Panc1 (cell line): Measurements from ENCODE around the gene COPRS. TPM values are rescaled to one million over a fixed set of nuclear protein-coding genes. Genes with fewer than 3 reads are reported as not detected.

Source experiments
- ATAC-seq: fragments of 200-7000 bp; cut with Tn5 transposase; 2 replicates; pipeline ENCODE4 v1.9.1; 2020; ENCODE audit warnings: mild to moderate bottlenecking, moderate library complexity
- BruUV-seq: library from RNA; stranded (reverse); fragments of 400-500 nt; replicated peaks from 2 replicates; lab custom pipeline; 2021; lab: Mats Ljungman, UMichigan
- CTCF ChIA-PET: fragments of 300-600 bp; sonication (Branson Sonifier 250); formaldehyde crosslinking; loops from one replicate; lab custom pipeline; 2022; ENCODE audit warnings: antibody characterized with exemption; lab: Charles Lee
- POLR2A ChIA-PET: fragments of 300-600 bp; sonication (Branson Sonifier 250); formaldehyde crosslinking; loops from one replicate; lab custom pipeline; 2022; ENCODE audit warnings: antibody characterized with exemption; lab: Charles Lee
- DNase-seq: peaks from one replicate; pipeline ENCODE4 v3.0.0-alpha.2; 2010; ENCODE audit warnings: low read depth, low spot score
- H3K27ac ChIP-seq: 2 replicates; pipeline ENCODE4 v1.5.1; 2011; ENCODE audit warnings: mild to moderate bottlenecking, low read length, inconsistent platforms
- H3K27me3 ChIP-seq: fragments of 200-500 bp; sonication (Bioruptor generic); 2 replicates; pipeline ENCODE4 v1.6.0; 2014; ENCODE audit warnings: low read length, inconsistent platforms; ENCODE audit not compliant: control insufficient read depth, insufficient read depth
- H3K36me3 ChIP-seq: fragments of 200-500 bp; sonication (Bioruptor generic); 2 replicates; pipeline ENCODE4 v1.5.1; 2014; ENCODE audit warnings: inconsistent platforms, mild to moderate bottlenecking, low read length, moderate library complexity; ENCODE audit not compliant: control insufficient read depth, insufficient read depth
- H3K4me1 ChIP-seq: 2 replicates; pipeline ENCODE4 v1.5.1; 2011; ENCODE audit warnings: inconsistent platforms, mild to moderate bottlenecking, low read length, moderate library complexity; ENCODE audit not compliant: control insufficient read depth, insufficient read depth
- H3K4me3 ChIP-seq, 2 experiments: 2 replicates each; pipeline ENCODE4 v1.5.1; 2011 to 2012; ENCODE audit warnings: low read depth in 2 of 2, low read length in 2 of 2, mild to moderate bottlenecking in 2 of 2, inconsistent platforms in 1 of 2, moderate library complexity in 1 of 2
- H3K9me3 ChIP-seq: fragments of 200-500 bp; sonication (Bioruptor generic); 2 replicates; pipeline ENCODE4 v1.5.1; 2014; ENCODE audit warnings: low read depth, mild to moderate bottlenecking, inconsistent platforms, low read length, moderate library complexity; ENCODE audit not compliant: control insufficient read depth, insufficient read depth
- POLR2AphosphoS5 ChIP-seq: IDR thresholded peaks from 2 replicates; pipeline ENCODE4 v1.6.1; 2012; ENCODE audit warnings: mild to moderate bottlenecking, low read depth, low read length, moderate library complexity
- SIN3A ChIP-seq: IDR thresholded peaks from 2 replicates; pipeline ENCODE4 v1.6.1; 2012; ENCODE audit warnings: low read depth, mild to moderate bottlenecking, low read length, moderate library complexity, borderline replicate concordance; ENCODE audit not compliant: insufficient read depth
- TCF7L2 ChIP-seq: IDR thresholded peaks from 2 replicates; pipeline ENCODE4 v1.6.1; 2011; ENCODE audit warnings: mild to moderate bottlenecking, low read depth, low read length, inconsistent platforms
- in situ Hi-C: cut with HindIII; loops from 2 replicates; pipeline ENCODE4 v1.10.0; 2016; ENCODE audit warnings: low sequenced_read_pairs, low pct_unique_long_range_greater_than_20kb
- intact Hi-C: fragments of 100-400 bp; cut with micrococcal nuclease; formaldehyde crosslinking; loops from one replicate; pipeline ENCODE4 v1.10.0; 2022; ENCODE audit not compliant: unreplicated experiment
- total RNA-seq: library from RNA; stranded (reverse); gene quantifications from one replicate; pipeline ENCODE4 v1.2.1, GENCODE V29; 2021; ENCODE audit not compliant: unreplicated experiment
- TF ChIP-seq, protein P1 (sequence below): fragments of 450-650 bp; IDR thresholded peaks from 2 replicates; pipeline ENCODE4 v1.5.1; 2017; ENCODE audit warnings: mild to moderate bottlenecking
- TF ChIP-seq, protein P2 (sequence below), 2 experiments: IDR thresholded peaks; 2 replicates each; pipeline ENCODE4 v1.6.1; 2011 to 2012; ENCODE audit warnings: low read depth in 2 of 2, control low read depth in 1 of 2, low read length in 1 of 2, mild to moderate bottlenecking in 1 of 2, moderate library complexity in 1 of 2; ENCODE audit not compliant: insufficient read depth in 1 of 2

Gene COPRS
- total RNA-seq, 1 experiment from 2014 or later, result 152 TPM

DNA sequence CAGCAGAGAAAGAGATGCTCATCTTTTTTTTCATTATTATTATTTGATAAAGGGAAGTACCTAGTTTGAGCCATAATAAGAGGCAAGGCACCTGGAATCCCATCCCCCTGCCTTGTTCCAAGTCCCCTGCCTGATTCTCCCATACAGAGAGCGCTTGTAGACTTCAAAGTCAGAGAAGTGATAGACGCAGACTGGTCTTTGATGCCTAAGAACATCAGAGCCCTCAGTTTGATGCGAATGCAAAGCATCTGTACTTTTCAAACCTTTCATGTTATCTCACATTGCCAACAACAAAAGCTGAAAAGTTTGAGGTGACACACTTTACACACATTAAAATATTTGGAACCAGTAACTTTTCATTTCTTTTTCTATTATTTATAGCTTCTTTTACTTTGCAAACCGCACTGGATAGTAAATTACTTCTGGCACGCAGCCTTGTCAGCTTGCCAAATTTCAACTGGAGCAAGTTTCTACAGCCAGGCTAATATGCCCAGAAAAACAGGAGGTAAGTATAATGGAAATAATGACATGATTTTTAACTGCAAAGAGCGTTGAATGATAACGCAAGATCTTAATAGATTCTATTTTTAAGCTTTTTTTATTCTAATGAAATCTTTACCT lies 48.4 kb upstream of the COPRS start:
- no peak for ATAC-seq
- H3K4me1 ChIP-seq, result no peaks in the 10 kb centered on the region; the same call in 1 of the 2 replicates
- no peak overlapping the region for H3K4me3 ChIP-seq
- intact Hi-C loops, result no loop called here
- DNase-seq, result no peak
- H3K27me3 ChIP-seq, result no peaks in the 10 kb centered on the region
- CTCF ChIA-PET, result no interaction called here
- TF ChIP-seq, protein P1, sequence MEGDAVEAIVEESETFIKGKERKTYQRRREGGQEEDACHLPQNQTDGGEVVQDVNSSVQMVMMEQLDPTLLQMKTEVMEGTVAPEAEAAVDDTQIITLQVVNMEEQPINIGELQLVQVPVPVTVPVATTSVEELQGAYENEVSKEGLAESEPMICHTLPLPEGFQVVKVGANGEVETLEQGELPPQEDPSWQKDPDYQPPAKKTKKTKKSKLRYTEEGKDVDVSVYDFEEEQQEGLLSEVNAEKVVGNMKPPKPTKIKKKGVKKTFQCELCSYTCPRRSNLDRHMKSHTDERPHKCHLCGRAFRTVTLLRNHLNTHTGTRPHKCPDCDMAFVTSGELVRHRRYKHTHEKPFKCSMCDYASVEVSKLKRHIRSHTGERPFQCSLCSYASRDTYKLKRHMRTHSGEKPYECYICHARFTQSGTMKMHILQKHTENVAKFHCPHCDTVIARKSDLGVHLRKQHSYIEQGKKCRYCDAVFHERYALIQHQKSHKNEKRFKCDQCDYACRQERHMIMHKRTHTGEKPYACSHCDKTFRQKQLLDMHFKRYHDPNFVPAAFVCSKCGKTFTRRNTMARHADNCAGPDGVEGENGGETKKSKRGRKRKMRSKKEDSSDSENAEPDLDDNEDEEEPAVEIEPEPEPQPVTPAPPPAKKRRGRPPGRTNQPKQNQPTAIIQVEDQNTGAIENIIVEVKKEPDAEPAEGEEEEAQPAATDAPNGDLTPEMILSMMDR, result no peak
- TF ChIP-seq SIN3A (no peak), TCF7L2 (no peak), POLR2AphosphoS5 (no peak)
- TF ChIP-seq, protein P2, sequence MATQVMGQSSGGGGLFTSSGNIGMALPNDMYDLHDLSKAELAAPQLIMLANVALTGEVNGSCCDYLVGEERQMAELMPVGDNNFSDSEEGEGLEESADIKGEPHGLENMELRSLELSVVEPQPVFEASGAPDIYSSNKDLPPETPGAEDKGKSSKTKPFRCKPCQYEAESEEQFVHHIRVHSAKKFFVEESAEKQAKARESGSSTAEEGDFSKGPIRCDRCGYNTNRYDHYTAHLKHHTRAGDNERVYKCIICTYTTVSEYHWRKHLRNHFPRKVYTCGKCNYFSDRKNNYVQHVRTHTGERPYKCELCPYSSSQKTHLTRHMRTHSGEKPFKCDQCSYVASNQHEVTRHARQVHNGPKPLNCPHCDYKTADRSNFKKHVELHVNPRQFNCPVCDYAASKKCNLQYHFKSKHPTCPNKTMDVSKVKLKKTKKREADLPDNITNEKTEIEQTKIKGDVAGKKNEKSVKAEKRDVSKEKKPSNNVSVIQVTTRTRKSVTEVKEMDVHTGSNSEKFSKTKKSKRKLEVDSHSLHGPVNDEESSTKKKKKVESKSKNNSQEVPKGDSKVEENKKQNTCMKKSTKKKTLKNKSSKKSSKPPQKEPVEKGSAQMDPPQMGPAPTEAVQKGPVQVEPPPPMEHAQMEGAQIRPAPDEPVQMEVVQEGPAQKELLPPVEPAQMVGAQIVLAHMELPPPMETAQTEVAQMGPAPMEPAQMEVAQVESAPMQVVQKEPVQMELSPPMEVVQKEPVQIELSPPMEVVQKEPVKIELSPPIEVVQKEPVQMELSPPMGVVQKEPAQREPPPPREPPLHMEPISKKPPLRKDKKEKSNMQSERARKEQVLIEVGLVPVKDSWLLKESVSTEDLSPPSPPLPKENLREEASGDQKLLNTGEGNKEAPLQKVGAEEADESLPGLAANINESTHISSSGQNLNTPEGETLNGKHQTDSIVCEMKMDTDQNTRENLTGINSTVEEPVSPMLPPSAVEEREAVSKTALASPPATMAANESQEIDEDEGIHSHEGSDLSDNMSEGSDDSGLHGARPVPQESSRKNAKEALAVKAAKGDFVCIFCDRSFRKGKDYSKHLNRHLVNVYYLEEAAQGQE (IDR thresholded peaks at IDR 0.05; ENCODE audit: insufficient read depth in 1 of 2, low read depth in 2 of 2, low read length in 1 of 2), result no peak
- BruUV-seq, result no TSS peak
- H3K9me3 ChIP-seq, result no peaks in the 10 kb centered on the region
- H3K36me3 ChIP-seq, result no peaks in the 10 kb centered on the region
- H3K27ac ChIP-seq, result no peak overlapping the region
- POLR2A ChIA-PET, result interaction anchor here (0.7 kb wide), 1 partner anchor 645 kb away, joined by 3 read pairs; no protein-coding TSS in a partner anchor
- in situ Hi-C loops, result no loop called here

DNA sequence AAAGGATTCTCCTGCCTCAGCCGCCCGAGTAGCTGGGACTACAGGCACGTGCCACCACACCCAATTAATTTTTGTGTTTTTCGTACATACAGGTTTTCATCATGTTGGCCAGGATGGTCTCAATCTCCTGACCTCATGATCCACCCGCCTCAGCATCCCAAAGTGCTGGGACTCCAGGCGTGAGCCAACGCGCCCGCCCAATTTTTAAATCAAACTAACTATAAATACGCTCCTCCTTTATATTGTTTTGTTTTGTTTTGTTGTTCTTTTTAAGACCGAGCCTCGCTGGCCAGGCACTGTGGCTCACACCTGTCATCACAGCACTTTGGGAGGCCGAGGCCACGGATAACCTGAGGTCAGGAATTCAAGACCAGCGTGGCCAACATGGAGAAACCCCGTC lies 44.4 kb upstream of the COPRS start:
- H3K36me3 ChIP-seq, result peaks cover 4% of the 10 kb centered on the region; the same call in 1 of the 2 replicates
- CTCF ChIA-PET, result no interaction called here
- POLR2A ChIA-PET, result no interaction called here
- TF ChIP-seq, protein P1, result no peak
- TF ChIP-seq TCF7L2 (no peak), SIN3A (no peak), POLR2AphosphoS5 (no peak)
- TF ChIP-seq, protein P2 (IDR thresholded peaks at IDR 0.05; ENCODE audit: insufficient read depth in 1 of 2, low read depth in 2 of 2, low read length in 1 of 2), result no peak
- intact Hi-C loops, result no loop called here
- H3K4me1 ChIP-seq, result no peaks in the 10 kb centered on the region; the same call in 1 of the 2 replicates
- no peaks in the 10 kb centered on the region for H3K27me3 ChIP-seq
- H3K9me3 ChIP-seq, result no peaks in the 10 kb centered on the region
- no TSS peak for BruUV-seq
- H3K4me3 ChIP-seq, result no peak overlapping the region
- in situ Hi-C loops, result no loop called here
- DNase-seq (no peak), ATAC-seq (no peak)
- H3K27ac ChIP-seq, result no peak overlapping the region
